ENCODE measurements around the gene AP3B1. TPM values are rescaled to one million over a fixed set of nuclear protein-coding genes. Genes with fewer than 3 reads are reported as not detected.
"Not testable (repeated sequence)": the region's sequence is repeated elsewhere in the genome, so short reads cannot be mapped to it uniquely, and the experiment has no call there.

The AP3B1 gene
- total RNA-seq, 1 experiment from 2014 or later, result 70.5 TPM

- not testable (repeated sequence) for DNase-seq (ENCODE audit: low spot score)
Measured at GRCh38 chr5:78066722-78067121, 227.8 kb downstream of the AP3B1 start.

DNA sequence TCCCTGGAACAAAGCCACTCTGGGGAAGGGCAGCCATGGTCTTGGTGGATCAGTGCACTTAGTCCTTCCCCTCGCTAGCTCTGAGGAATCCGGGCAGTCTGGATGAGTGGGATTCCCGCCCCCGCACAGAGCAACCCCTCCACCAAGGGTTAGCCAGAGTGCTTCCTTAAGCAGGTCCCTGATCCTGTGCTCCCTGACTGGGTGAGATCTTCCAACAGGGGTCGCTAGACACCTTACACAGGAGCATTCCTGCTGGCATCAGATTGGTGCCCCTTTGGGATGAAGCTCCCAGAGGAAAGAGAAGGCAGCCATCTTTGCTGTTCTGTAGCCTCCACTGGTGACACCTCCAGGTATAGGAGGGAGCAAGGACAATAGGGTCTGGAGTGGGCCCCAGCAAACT is 228.8 kb downstream of the AP3B1 start:
- no peak for DNase-seq (ENCODE audit: low spot score)

DNA sequence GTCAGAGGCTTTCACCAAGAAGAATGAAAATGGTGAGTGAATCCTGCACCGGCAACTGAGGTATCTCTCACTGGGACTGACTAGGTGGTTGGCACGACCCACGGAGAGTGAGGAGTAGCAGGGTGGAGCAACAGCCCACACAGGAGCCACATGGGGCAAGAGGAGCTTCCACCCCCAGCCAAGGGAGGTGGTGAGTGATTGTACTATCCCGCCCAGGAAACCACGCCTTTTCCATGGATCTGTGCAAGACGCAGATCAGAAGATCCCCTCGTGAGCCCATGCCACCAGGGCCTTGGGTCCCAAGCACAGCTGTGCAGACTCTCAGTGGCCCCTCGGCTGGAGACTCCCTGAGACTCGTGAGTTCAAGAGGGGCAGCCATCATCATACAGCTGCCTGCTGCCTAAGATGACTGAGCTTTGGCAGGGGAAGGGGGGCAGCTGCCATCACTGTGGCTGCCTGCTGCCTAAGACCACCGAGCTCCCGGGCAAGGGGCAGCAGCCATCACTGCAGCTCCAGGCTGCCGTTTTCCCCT is 229.5 kb downstream of the AP3B1 start:
- DNase-seq (ENCODE audit: low spot score), result no peak

- no peak for DNase-seq (ENCODE audit: low spot score)
Measured at GRCh38 chr5:78063495-78063894, 231.0 kb downstream of the AP3B1 start.

GRCh38 chr5:78062645-78063044 is 231.9 kb downstream of the AP3B1 start:
- no peak for DNase-seq (ENCODE audit: low spot score)

DNA sequence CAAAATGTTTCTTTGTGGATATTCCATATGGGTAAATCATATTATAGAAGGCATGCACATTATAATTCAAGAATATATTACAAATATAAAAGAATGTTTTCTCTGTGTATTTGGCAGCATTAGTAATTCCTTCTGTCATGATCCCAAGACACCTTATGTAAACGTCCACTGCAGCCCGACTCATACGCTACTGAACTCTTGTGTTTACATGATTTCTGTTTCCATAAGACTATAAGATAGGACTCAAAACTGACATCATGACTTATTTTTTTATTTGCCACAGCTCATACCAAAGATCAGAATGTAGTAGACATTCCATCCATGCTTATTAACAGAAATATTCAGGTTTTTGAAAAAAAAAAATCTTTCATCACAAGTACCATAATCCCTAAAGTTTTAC is 234.1 kb downstream of the AP3B1 start:
- DNase-seq (ENCODE audit: low spot score), result no peak

DNA sequence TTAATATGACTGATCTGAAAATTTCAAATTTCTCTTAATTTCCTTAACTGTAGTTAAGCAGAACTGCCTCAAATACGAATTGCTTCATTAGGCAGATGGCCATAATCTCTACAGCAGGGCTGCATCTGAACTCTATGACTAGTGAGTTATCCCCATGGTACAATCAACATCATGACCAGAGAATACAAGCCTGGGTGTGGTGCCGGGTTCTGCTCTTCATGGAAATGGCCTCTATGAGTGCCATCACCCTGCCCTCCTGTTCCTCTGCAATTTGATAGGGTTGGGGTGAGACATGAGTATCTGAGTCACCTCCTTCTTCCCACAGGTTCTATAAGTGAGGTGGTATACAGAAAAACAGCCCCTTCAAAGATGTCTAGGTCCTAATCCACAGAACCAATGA is 235.9 kb downstream of the AP3B1 start:
- DNase-seq (ENCODE audit: low spot score), result no peak

- DNase-seq (ENCODE audit: low spot score), result no peak
Measured at GRCh38 chr5:78056901-78057514, 237.5 kb downstream of the AP3B1 start.

DNA sequence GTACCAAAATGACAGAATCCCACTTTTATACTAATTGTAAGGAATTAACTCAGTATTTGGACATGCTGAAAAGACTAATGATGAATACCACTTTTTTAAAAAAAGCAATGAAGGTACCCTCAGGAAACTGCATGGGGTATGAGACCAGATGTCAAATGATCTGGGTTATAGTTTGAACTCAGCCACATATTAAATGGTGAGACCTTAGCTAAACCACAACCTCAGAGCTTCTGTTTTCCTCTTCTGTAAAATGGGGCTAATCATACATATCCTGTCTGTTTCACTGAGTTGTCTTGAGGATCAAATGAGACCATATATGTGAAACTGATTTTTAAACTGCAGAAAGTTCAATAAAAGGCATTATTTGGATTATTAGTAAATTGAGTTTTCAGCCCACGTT is 238.4 kb downstream of the AP3B1 start:
- no peak for DNase-seq (ENCODE audit: low spot score)

DNA sequence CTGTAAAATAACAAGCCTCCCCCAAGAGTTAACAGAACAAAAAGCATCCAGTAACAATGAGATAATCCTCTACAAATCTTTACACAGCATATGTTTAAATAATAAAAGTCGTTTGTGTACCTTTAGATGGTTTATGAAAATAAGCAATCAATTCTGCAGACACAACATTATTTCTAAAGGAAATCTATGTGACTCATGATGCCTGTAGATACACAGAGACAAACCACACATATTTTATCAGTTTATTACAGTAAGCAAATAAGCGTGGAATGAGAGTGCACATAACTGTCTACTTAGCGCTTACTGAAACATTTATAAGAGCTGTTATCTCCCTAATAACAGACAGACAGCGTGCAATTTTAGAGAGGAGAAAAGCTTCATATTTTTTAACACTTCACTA is 243.6 kb downstream of the AP3B1 start:
- peak; percentile 43 for DNase-seq (ENCODE audit: low spot score)

- not testable (repeated sequence) for DNase-seq (ENCODE audit: low spot score)
Measured at GRCh38 chr5:78046823-78047222, 247.7 kb downstream of the AP3B1 start.

DNA sequence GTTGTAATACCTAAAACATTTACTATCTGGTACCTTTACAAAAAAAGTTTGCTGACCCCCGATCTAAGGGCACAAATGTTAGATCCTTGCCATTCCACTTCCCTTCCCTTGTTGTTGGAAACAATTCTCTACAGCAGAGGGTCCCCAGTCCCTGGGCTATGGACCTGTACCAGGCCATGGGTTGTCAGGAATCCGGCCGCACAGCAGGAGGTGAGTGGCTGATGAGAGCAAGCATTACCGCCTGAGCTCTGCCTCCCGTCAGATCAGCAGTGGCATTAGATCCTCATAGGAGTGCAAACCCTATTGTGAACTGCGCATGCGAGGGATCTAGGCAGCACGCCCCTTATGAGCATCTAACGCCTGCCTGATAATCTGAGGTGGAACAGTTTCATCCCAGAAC is 248.5 kb downstream of the AP3B1 start:
- no peak for DNase-seq (ENCODE audit: low spot score)

- no peak for DNase-seq (ENCODE audit: low spot score)
Measured at GRCh38 chr5:78041805-78042204, 252.7 kb downstream of the AP3B1 start.

DNA sequence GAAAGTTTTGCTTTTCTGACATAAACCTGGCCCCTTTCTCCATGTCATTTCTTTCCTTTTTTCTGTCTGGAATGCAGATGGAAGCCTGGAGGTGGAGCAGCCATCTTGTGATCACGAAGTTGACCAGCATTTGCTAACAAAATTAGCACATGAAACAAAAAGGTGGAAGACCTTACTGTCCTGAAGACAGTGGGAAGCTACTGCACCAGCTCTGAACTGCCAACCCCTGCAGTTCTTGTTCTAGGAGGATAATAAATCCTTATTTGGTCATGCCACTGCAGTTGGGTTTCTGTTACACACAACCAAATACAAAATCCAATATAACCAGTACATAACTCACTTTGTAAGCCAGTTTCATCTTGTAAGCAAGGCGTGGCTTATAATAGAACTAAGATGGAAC is 269.0 kb downstream of the AP3B1 start:
- no peak for DNase-seq (ENCODE audit: low spot score)

DNA sequence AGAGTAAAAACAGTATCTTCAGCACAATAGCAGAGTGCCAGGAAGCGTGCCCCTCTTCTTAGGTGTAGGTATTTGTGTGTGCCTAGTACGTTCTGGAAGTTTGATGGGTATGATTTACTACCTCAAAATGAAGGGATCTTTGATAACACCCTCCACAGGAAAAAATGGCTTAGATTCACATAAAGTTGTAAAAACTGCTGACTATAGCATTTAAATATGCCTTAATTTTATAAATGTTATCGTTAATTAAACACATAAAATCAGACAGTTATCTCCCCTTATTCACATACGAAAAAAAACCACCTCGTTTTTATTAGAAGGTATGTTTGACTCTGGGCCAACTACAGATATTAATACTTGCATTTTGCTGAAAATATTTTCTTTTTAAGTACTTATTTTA is 274.8 kb downstream of the AP3B1 start:
- DNase-seq (ENCODE audit: low spot score), result no peak

GRCh38 chr5:78016863-78017529 is 277.5 kb downstream of the AP3B1 start:
- no peak for DNase-seq (ENCODE audit: low spot score)

DNA sequence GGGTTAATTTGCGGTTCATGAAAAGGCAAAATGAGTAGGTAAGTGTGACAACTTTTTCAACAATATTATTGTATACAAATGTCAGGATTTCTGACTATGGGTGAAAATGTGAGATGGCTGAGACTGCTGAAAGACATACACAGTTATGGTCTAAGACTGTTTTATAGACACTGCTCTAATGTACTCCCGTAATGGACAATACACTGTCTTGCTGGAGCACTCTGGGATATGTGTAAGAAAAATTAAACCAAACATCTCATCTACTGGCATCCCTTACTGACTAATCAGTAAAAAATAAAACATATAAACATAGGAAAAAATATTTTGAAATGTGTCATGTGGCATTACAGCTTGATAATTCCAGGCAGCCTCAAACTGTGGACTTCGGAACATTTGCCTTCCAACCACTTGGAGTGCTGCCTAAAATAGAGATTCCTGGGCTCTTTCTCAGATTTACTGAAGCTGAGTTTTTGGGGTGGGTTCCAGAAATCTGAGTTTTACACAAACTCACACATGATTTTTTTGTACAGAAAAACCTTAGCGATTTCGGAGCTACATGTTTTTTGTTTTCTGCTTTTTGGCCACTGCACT is 284.5 kb downstream of the AP3B1 start:
- DNase-seq (ENCODE audit: low spot score), result no peak

- peak; percentile 60 for DNase-seq (ENCODE audit: low spot score)
Measured at GRCh38 chr5:78008356-78008967, 286.0 kb downstream of the AP3B1 start.

DNA sequence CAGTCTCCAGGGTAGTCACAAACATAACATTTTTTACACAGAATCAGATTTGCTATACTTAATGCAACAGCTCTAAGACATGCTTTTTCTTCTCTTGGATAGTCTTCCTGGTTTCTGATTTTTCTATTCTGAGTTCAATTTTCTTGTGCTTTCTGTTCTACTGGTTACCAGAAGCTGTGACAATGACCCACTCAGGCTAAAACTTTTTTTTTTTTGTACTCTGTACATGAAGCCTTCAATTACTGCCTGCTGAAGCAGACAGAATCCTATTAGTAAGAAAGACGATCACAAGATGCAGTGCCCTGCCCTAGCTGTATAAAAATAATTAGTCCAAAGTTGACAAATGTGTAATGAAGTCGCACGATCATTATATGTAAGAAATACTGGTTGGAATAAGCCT is 287.3 kb downstream of the AP3B1 start:
- DNase-seq (ENCODE audit: low spot score), result no peak

DNA sequence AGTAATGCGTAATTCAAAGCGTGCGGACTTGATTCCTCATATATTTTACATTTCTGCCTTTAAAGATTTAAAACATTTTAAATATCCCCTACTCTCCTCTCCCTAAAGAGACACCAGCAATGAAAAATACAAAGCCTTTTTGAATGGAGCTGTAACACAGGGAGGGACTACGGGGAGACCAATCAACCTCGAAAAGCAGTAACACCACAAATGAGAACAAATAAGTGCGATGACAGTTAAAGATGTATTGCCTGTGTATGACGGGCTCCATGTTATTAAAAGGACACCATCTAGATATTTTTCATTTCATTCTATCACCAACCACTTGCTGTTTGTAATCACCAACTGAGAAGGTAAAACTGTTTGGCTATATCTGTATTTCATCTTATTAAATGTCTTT is 288.0 kb downstream of the AP3B1 start:
- DNase-seq (ENCODE audit: low spot score), result no peak

GRCh38 chr5:78005021-78005785 is 289.3 kb downstream of the AP3B1 start:
- no peak for DNase-seq (ENCODE audit: low spot score)

DNA sequence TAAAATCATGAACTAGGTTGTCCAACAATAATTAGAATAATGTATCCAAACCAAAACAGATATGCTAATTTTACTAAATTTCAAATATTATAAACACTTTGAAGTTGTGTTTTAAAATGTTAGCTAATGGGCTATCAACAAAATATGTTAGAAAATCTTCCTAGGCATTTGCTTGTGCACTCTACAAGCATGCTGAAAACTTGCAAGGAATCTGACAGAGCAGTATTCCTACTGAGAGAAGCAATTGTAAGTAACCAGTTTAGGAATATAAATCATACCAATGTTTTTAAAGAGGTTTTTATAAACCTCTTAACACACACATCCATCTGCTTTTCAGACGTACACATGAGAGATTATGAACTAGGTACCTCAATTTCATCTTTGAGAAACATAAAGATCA is 289.9 kb downstream of the AP3B1 start:
- DNase-seq (ENCODE audit: low spot score), result no peak
